Stomach (tissue), 9 donors: ENCODE results near the gene FAM110A. TPM values are rescaled to one million over a fixed set of nuclear protein-coding genes. Genes with fewer than 3 reads are reported as not detected.
A peak's percentile ranks its signal among the peaks of the same experiment; 100 is the strongest.

Experiments used
- DNase-seq, 2 donors: peaks; one replicate each; pipeline versions ENCODE4 v3.0.0 to v3.0.0-alpha.2; 2013 to 2019
- H3K27ac ChIP-seq, 5 donors: fragments of 200-600 bp in 4 of 5; sonication (generic) in 4 of 5; one replicate each; pipeline ENCODE4 v1.5.1; 2013 to 2019; ENCODE audit warnings: mild to moderate bottlenecking in 1 of 5, moderate library complexity in 1 of 5
- H3K27me3 ChIP-seq, 3 donors: fragments of 200-600 bp; sonication (generic); one replicate each; pipeline ENCODE4 v1.5.1; 2017 to 2019; ENCODE audit warnings: mixed run types in 1 of 3
- H3K36me3 ChIP-seq, 4 donors: fragments of 200-600 bp; sonication (generic); 1 replicate in 3 of 4; 2 replicates in 1 of 4; pipeline ENCODE4 v1.5.1; 2016 to 2019
- H3K4me1 ChIP-seq, 4 donors: fragments of 200-600 bp; sonication (generic); one replicate each; pipeline ENCODE4 v1.5.1; 2016 to 2019
- H3K4me3 ChIP-seq, 4 donors: fragments of 200-600 bp; sonication (generic) in 3 of 4; one replicate each; pipeline ENCODE4 v1.5.1; 2016 to 2019; ENCODE audit warnings: mild to moderate bottlenecking in 1 of 4
- H3K9me3 ChIP-seq, 4 donors: fragments of 200-600 bp; sonication (generic); one replicate each; pipeline ENCODE4 v1.5.1; 2016 to 2019
- CTCF ChIP-seq, 7 experiments: fragments of 450-650 bp in 4 of 7; fragments of 200-600 bp in 3 of 7; sonication (generic) in 3 of 7; IDR thresholded peaks; one replicate each; pipeline ENCODE4 v1.5.1; 2016 to 2019; ENCODE audit warnings: antibody characterized with exemption in 7 of 7, control low read depth in 2 of 7, mild to moderate bottlenecking in 1 of 7
- EP300 ChIP-seq: sonication (generic); formaldehyde crosslinking; IDR thresholded peaks from one replicate; pipeline ENCODE4 v1.6.1; 2017; ENCODE audit warnings: antibody characterized with exemption
- POLR2A ChIP-seq, 4 donors: fragments of 450-650 bp; IDR thresholded peaks; one replicate each; pipeline ENCODE4 v1.6.1; 2016; ENCODE audit warnings: antibody characterized with exemption in 4 of 4, control low read depth in 2 of 4, mild to moderate bottlenecking in 1 of 4, moderate library complexity in 1 of 4
- POLR2AphosphoS5 ChIP-seq, 3 donors: sonication (generic); formaldehyde crosslinking; IDR thresholded peaks; one replicate each; pipeline ENCODE4 v1.6.1; 2016; ENCODE audit warnings: antibody characterized with exemption in 3 of 3
- WGBS, 5 donors: extraction: QIAGEN DNeasy Blood & Tissue Kit in 3 of 5; methylation state at CpG; one replicate each; pipeline versions ENCODE4 v1.1.5 to v1.1.7; 2013 to 2018; 5-methylcytosine and 5-hydroxymethylcytosine counted together
- intact Hi-C: fragments of 100-400 bp; cut with DNase I; formaldehyde crosslinking; loops from one replicate; pipeline ENCODE4 v1.15.1; 2023; ENCODE audit warnings: low total_unique reads
- polyA plus RNA-seq, 3 donors: library from polyadenylated mRNA; stranded (reverse); fragments of 200-250 nt; gene quantifications; one replicate each; pipeline ENCODE4 v1.2.3, GENCODE V29; 2013
- total RNA-seq, 5 donors: library from RNA; depleted of rRNA; stranded (reverse); fragments of >200 nt; gene quantifications; one replicate each; pipeline versions ENCODE4 v1.1.0 to v1.2.3, GENCODE V29; 2014 to 2016
- donor health status: healthy with polysubstance abuse.
- donor health status: Bipolar disorder and iron deficiency.
- donor health status: healthy.

The FAM110A gene
- total and polyA plus RNA-seq, 8 donors: 0.58 to 17.6 (median 3.8) TPM

DNA sequence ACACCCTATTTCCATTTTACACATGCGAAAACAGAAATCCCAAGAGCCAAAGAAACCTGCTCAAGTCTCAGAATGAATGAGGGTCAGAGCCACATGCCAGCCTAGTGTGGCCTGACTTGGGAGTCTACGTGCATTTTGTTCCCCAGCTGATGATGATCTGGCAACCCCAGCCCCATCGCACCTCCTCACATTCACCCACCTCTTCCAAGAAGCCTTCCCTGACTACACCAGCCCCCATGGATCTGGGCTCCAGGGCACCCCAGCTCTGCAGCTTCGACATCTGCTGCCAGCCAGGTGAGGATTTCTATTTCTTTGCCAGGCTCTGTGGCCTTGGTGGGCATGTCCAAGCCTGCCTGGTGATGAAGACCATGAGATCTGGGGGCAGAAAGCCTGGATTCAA lies 41.6 kb downstream of the FAM110A start:
- 76 to 93% (median 83%) methylated on average over 4 of the region's 4 CpGs for WGBS, 5 donors

GRCh38 chr20:877814-878213 lies 44.3 kb downstream of the FAM110A start:
- peaks cover 0 to 19% (median 0%) of the 10 kb centered on the region in 3 donors for H3K27me3 ChIP-seq
- no peaks in the 10 kb centered on the region for H3K9me3 ChIP-seq
- TF ChIP-seq POLR2AphosphoS5 (IDR thresholded peaks at IDR 0.05) (no peak), CTCF (IDR thresholded peaks at IDR 0.05) (no peak), POLR2A (IDR thresholded peaks at IDR 0.05) (no peak), EP300 (no peak)
- WGBS, 5 donors: 66 to 89% (median 76%) methylated on average over 6 to 7 of the region's 7 CpGs
- H3K27ac ChIP-seq: no peak overlapping the region
- no peak overlapping the region for H3K4me3 ChIP-seq
- intact Hi-C loops: no loop called here
- no peaks in the 10 kb centered on the region for H3K36me3 ChIP-seq
- no peak for DNase-seq
- no peaks in the 10 kb centered on the region for H3K4me1 ChIP-seq

More for the DNA sequence above, 41.6 kb downstream of the FAM110A start:
- Histone ChIP-seq H3K27me3 (peaks cover 0 to 29% (median 0%) of the 10 kb centered on the region in 3 donors), H3K36me3 (no peaks in the 10 kb centered on the region), H3K4me1 (no peaks in the 10 kb centered on the region), H3K9me3 (no peaks in the 10 kb centered on the region), H3K27ac (no peak overlapping the region), H3K4me3 (no peak overlapping the region)
- intact Hi-C loops: no loop called here
- TF ChIP-seq POLR2A (IDR thresholded peaks at IDR 0.05): no peak
- no peak for TF ChIP-seq POLR2AphosphoS5 (IDR thresholded peaks at IDR 0.05)
- no peak for TF ChIP-seq EP300
- no peak for TF ChIP-seq CTCF (IDR thresholded peaks at IDR 0.05)
- DNase-seq: no peak

- Histone ChIP-seq H3K36me3 (no peaks in the 10 kb centered on the region), H3K4me1 (no peaks in the 10 kb centered on the region), H3K27ac (no peak overlapping the region), H3K27me3 (peaks cover 0 to 24% (median 0%) of the 10 kb centered on the region in 3 donors), H3K4me3 (no peak overlapping the region), H3K9me3 (no peaks in the 10 kb centered on the region)
- TF ChIP-seq POLR2AphosphoS5 (IDR thresholded peaks at IDR 0.05): no peak
- no peak for TF ChIP-seq CTCF (IDR thresholded peaks at IDR 0.05)
- TF ChIP-seq EP300: no peak
- no peak for TF ChIP-seq POLR2A (IDR thresholded peaks at IDR 0.05)
- 51 to 55% (median 53%) methylated on average over 9 of the region's 9 CpGs for WGBS, 5 donors
- intact Hi-C loops: no loop called here
- peak in 1 of 2 donors; percentile 68 for DNase-seq
These were observed 45.2 kb downstream of the FAM110A start for GRCh38 chr20:878511-879307.

DNA sequence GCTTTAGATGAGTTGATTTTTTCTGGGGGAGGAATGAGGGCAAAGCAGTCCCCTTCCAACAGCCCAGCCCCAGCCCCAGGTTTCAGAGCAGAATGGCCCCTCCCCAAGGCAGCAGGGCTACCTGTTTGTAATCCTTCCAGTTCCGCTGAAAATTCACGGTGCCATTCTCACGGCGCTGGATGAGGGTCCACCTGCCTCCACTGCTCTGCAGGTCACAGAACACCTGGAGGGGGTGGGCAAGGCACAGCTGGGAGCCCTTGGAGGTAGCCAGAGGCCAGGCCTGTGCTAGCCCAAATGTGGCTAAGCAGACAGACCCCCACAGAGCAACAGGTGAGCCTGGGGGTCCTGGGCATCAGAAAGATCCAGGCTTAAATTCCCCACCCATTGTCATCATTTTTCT lies 46.1 kb downstream of the FAM110A start:
- intact Hi-C loops: no loop called here
- H3K27me3 ChIP-seq: peaks cover 0 to 25% (median 0%) of the 10 kb centered on the region in 3 donors
- no peak for DNase-seq
- no peak overlapping the region for H3K4me3 ChIP-seq
- 54 to 83% (median 60%) methylated on average over 4 of the region's 4 CpGs for WGBS, 5 donors
- no peak overlapping the region for H3K27ac ChIP-seq
- no peak for TF ChIP-seq POLR2AphosphoS5 (IDR thresholded peaks at IDR 0.05)
- no peaks in the 10 kb centered on the region for H3K9me3 ChIP-seq
- no peaks in the 10 kb centered on the region for H3K36me3 ChIP-seq
- H3K4me1 ChIP-seq: peaks cover 0 to 3% (median under 1%) of the 10 kb centered on the region in 4 donors
